Skeletal muscle satellite cell (primary cell): ENCODE data around the gene FOXJ2.

Experiments used
- H3K27me3 ChIP-seq: 2 replicates; pipeline ENCODE4 v1.7.0; 2013; ENCODE audit warnings: low read length; ENCODE audit not compliant: control insufficient read depth, insufficient read depth
- H3K36me3 ChIP-seq: 2 replicates; pipeline ENCODE4 v1.7.0; 2013; ENCODE audit warnings: mild to moderate bottlenecking, control low read depth, low read length; ENCODE audit not compliant: insufficient read depth
- H3K4me1 ChIP-seq: 2 replicates; pipeline ENCODE4 v1.7.0; 2013; ENCODE audit warnings: low read length; ENCODE audit not compliant: control insufficient read depth, insufficient read depth
- H3K4me2 ChIP-seq: 2 replicates; pipeline ENCODE4 v1.7.0; 2013; ENCODE audit warnings: mild to moderate bottlenecking, low read length
- H3K4me3 ChIP-seq: 2 replicates; pipeline ENCODE4 v1.7.0; 2013; ENCODE audit warnings: low read length
- H3K9ac ChIP-seq: 2 replicates; pipeline ENCODE4 v1.7.0; 2013; ENCODE audit warnings: mild to moderate bottlenecking, low read depth, low read length, moderate library complexity
- H3K9me3 ChIP-seq: replicated peaks from 2 replicates; pipeline ENCODE4 v1.7.0; 2013; ENCODE audit warnings: mild to moderate bottlenecking, control low read depth, low read length

FOXJ2 gene

GRCh38 chr12:8031872-8032241, 659 bp upstream of the FOXJ2 start:
- Histone ChIP-seq H3K27me3 (no peaks in the 10 kb centered on the region), H3K9ac (peak overlapping the region; percentile 98), H3K4me1 (peaks cover 28% of the 10 kb centered on the region), H3K4me2 (peak overlapping the region; percentile 99), H3K9me3 (no peaks in the 10 kb centered on the region), H3K36me3 (no peaks in the 10 kb centered on the region), H3K4me3 (peak overlapping the region; percentile 99)

- Histone ChIP-seq H3K36me3 (no peaks in the 10 kb centered on the region), H3K4me3 (peak overlapping the region; percentile 99), H3K4me1 (peaks cover 33% of the 10 kb centered on the region), H3K9me3 (no peaks in the 10 kb centered on the region), H3K4me2 (peak overlapping the region; percentile 99), H3K9ac (peak overlapping the region; percentile 98), H3K27me3 (no peaks in the 10 kb centered on the region)
These were observed 883 bp downstream of the FOXJ2 start for GRCh38 chr12:8033153-8034044.

- Histone ChIP-seq H3K9ac (peak overlapping the region; percentile 32), H3K4me2 (peak overlapping the region; percentile 99), H3K36me3 (no peaks in the 10 kb centered on the region), H3K4me1 (peaks cover 43% of the 10 kb centered on the region), H3K27me3 (no peaks in the 10 kb centered on the region), H3K4me3 (peak overlapping the region; percentile 99), H3K9me3 (no peaks in the 10 kb centered on the region)
These were observed 2.3 kb downstream of the FOXJ2 start for GRCh38 chr12:8034802-8035201.

- Histone ChIP-seq H3K4me1 (peaks cover 43% of the 10 kb centered on the region), H3K4me2 (peak overlapping the region; percentile 99), H3K27me3 (no peaks in the 10 kb centered on the region), H3K4me3 (no peak overlapping the region), H3K9ac (no peak overlapping the region), H3K36me3 (peaks cover under 1% of the 10 kb centered on the region), H3K9me3 (no peaks in the 10 kb centered on the region)
These were observed 3.0 kb downstream of the FOXJ2 start for GRCh38 chr12:8035440-8036010.

- peak overlapping the region; percentile 44 for H3K4me2 ChIP-seq
These were observed 3.8 kb downstream of the FOXJ2 start for GRCh38 chr12:8036346-8036745.

GRCh38 chr12:8037046-8037663, 4.6 kb downstream of the FOXJ2 start:
- Histone ChIP-seq H3K9me3 (no peaks in the 10 kb centered on the region), H3K27me3 (no peaks in the 10 kb centered on the region), H3K4me3 (no peak overlapping the region), H3K36me3 (peaks cover 11% of the 10 kb centered on the region), H3K4me1 (peaks cover 38% of the 10 kb centered on the region), H3K4me2 (no peak overlapping the region), H3K9ac (no peak overlapping the region)

More at GRCh38 chr12:8036346-8036745, 3.8 kb downstream of the FOXJ2 start:
- Histone ChIP-seq H3K9me3 (no peaks in the 10 kb centered on the region), H3K36me3 (peaks cover 8% of the 10 kb centered on the region), H3K4me1 (peaks cover 43% of the 10 kb centered on the region), H3K9ac (no peak overlapping the region), H3K27me3 (no peaks in the 10 kb centered on the region), H3K4me3 (no peak overlapping the region)

GRCh38 chr12:8037947-8038346, 5.4 kb downstream of the FOXJ2 start:
- H3K27me3 ChIP-seq = no peaks in the 10 kb centered on the region
- no peaks in the 10 kb centered on the region for H3K9me3 ChIP-seq
- H3K36me3 ChIP-seq = peaks cover 17% of the 10 kb centered on the region
- peak overlapping the region; percentile 1 for H3K9ac ChIP-seq
- H3K4me3 ChIP-seq = peak overlapping the region; percentile 44
- peaks cover 38% of the 10 kb centered on the region for H3K4me1 ChIP-seq
- peak overlapping the region; percentile 77 for H3K4me2 ChIP-seq

GRCh38 chr12:8038659-8039114, 6.2 kb downstream of the FOXJ2 start:
- peak overlapping the region; percentile 77 for H3K4me2 ChIP-seq
- peaks cover 35% of the 10 kb centered on the region for H3K4me1 ChIP-seq

GRCh38 chr12:8040791-8041190, 8.3 kb downstream of the FOXJ2 start:
- H3K9ac ChIP-seq = no peak overlapping the region
- no peaks in the 10 kb centered on the region for H3K9me3 ChIP-seq
- peaks cover 33% of the 10 kb centered on the region for H3K36me3 ChIP-seq
- peaks cover 15% of the 10 kb centered on the region for H3K4me1 ChIP-seq
- H3K27me3 ChIP-seq = no peaks in the 10 kb centered on the region
- no peak overlapping the region for H3K4me2 ChIP-seq
- no peak overlapping the region for H3K4me3 ChIP-seq

More at GRCh38 chr12:8038659-8039114, 6.2 kb downstream of the FOXJ2 start:
- no peaks in the 10 kb centered on the region for H3K27me3 ChIP-seq
- H3K36me3 ChIP-seq = peaks cover 22% of the 10 kb centered on the region
- peak overlapping the region; percentile 44 for H3K4me3 ChIP-seq
- no peaks in the 10 kb centered on the region for H3K9me3 ChIP-seq
- peak overlapping the region; percentile 1 for H3K9ac ChIP-seq

- H3K4me3 ChIP-seq = no peak overlapping the region
These were observed 13.7 kb downstream of the FOXJ2 start for GRCh38 chr12:8045952-8046944.

More at GRCh38 chr12:8045952-8046944, 13.7 kb downstream of the FOXJ2 start:
- Histone ChIP-seq H3K4me2 (no peak overlapping the region), H3K9me3 (no peaks in the 10 kb centered on the region), H3K9ac (no peak overlapping the region), H3K27me3 (no peaks in the 10 kb centered on the region), H3K4me1 (no peaks in the 10 kb centered on the region), H3K36me3 (peaks cover 62% of the 10 kb centered on the region)
